Neutrophil (primary cell): ENCODE data around the gene SLC9A9.

Experiments
- H3K27ac ChIP-seq: fragments of 200-600 bp; sonication (generic); 2 replicates; pipeline ENCODE4 v1.5.1; 2016; ENCODE audit warnings: mild to moderate bottlenecking, moderate library complexity
- H3K27me3 ChIP-seq: fragments of 200-600 bp; sonication (generic); 2 replicates; pipeline ENCODE4 v1.6.0; 2016; ENCODE audit warnings: mild to moderate bottlenecking
- H3K36me3 ChIP-seq: fragments of 200-600 bp; sonication (generic); 2 replicates; pipeline ENCODE4 v1.5.1; 2017
- H3K4me1 ChIP-seq, 2 experiments: fragments of 200-600 bp in 1 of 2; sonication (generic) in 1 of 2; 1 replicate in 1 of 2; 2 replicates in 1 of 2; pipeline versions ENCODE4 v1.5.1 to v1.6.1; 2013 to 2016; ENCODE audit warnings: low read depth in 1 of 2, low read length in 1 of 2, mild to moderate bottlenecking in 1 of 2, moderate library complexity in 1 of 2; ENCODE audit not compliant: control insufficient read depth in 1 of 2, insufficient read depth in 1 of 2
- H3K4me3 ChIP-seq, 2 experiments: fragments of 200-600 bp in 1 of 2; sonication (generic) in 1 of 2; 1 replicate in 1 of 2; 2 replicates in 1 of 2; pipeline ENCODE4 v1.5.1; 2013 to 2016; ENCODE audit warnings: low read depth in 1 of 2, low read length in 1 of 2, mild to moderate bottlenecking in 1 of 2, moderate library complexity in 1 of 2
- H3K9me3 ChIP-seq: fragments of 200-600 bp; sonication (generic); 2 replicates; pipeline ENCODE4 v1.5.1; 2016
- CTCF ChIP-seq: fragments of 200-600 bp; sonication (generic); IDR thresholded peaks from 2 replicates; pipeline ENCODE4 v1.5.1; 2016; ENCODE audit warnings: antibody characterized with exemption

Gene SLC9A9

GRCh38 chr3:143685491-143685890 lies 162.8 kb downstream of the SLC9A9 start:
- TF ChIP-seq CTCF = no peak
- H3K9me3 ChIP-seq = no peaks in the 10 kb centered on the region
- no peak overlapping the region for H3K27ac ChIP-seq
- H3K4me1 ChIP-seq = no peaks in the 10 kb centered on the region
- H3K27me3 ChIP-seq = no peaks in the 10 kb centered on the region
- H3K36me3 ChIP-seq = no peaks in the 10 kb centered on the region
- no peak overlapping the region for H3K4me3 ChIP-seq

- H3K36me3 ChIP-seq = no peaks in the 10 kb centered on the region
- H3K4me1 ChIP-seq = peaks cover 3 to 4% of the 10 kb centered on the region in 2 experiments
- H3K27me3 ChIP-seq = peaks cover 3% of the 10 kb centered on the region
- no peak overlapping the region for H3K27ac ChIP-seq
- no peak for TF ChIP-seq CTCF
- H3K4me3 ChIP-seq = no peak overlapping the region
- no peaks in the 10 kb centered on the region for H3K9me3 ChIP-seq
Measured at GRCh38 chr3:143677430-143677829, 170.8 kb downstream of the SLC9A9 start.

GRCh38 chr3:143676747-143677146 lies 171.5 kb downstream of the SLC9A9 start:
- no peaks in the 10 kb centered on the region for H3K9me3 ChIP-seq
- H3K36me3 ChIP-seq = no peaks in the 10 kb centered on the region
- no peak for TF ChIP-seq CTCF
- H3K27me3 ChIP-seq = peaks cover 3% of the 10 kb centered on the region
- H3K4me3 ChIP-seq = no peak overlapping the region
- H3K4me1 ChIP-seq = peaks cover 3 to 4% of the 10 kb centered on the region in 2 experiments
- H3K27ac ChIP-seq = no peak overlapping the region

GRCh38 chr3:143676021-143676420 lies 172.2 kb downstream of the SLC9A9 start:
- peaks cover 3 to 4% of the 10 kb centered on the region in 2 experiments for H3K4me1 ChIP-seq
- no peak for TF ChIP-seq CTCF
- H3K4me3 ChIP-seq = no peak overlapping the region
- H3K27me3 ChIP-seq = peaks cover 3% of the 10 kb centered on the region
- no peaks in the 10 kb centered on the region for H3K9me3 ChIP-seq
- no peaks in the 10 kb centered on the region for H3K36me3 ChIP-seq
- no peak overlapping the region for H3K27ac ChIP-seq

- no peak overlapping the region for H3K27ac ChIP-seq
- peaks cover 3% of the 10 kb centered on the region for H3K27me3 ChIP-seq
- H3K9me3 ChIP-seq = no peaks in the 10 kb centered on the region
- TF ChIP-seq CTCF = peak; percentile 74
- no peaks in the 10 kb centered on the region for H3K36me3 ChIP-seq
- H3K4me3 ChIP-seq = no peak overlapping the region
- peaks cover 3 to 4% of the 10 kb centered on the region in 2 experiments for H3K4me1 ChIP-seq
Measured at GRCh38 chr3:143674100-143674968, 173.9 kb downstream of the SLC9A9 start.
